ENCODE data around the gene ETF1. TPM values are rescaled to one million over a fixed set of nuclear protein-coding genes. Genes with fewer than 3 reads are reported as not detected.

Gene ETF1
- total RNA-seq, 2 donors from 2014 or later = 81.5 to 96.2 TPM

DNA sequence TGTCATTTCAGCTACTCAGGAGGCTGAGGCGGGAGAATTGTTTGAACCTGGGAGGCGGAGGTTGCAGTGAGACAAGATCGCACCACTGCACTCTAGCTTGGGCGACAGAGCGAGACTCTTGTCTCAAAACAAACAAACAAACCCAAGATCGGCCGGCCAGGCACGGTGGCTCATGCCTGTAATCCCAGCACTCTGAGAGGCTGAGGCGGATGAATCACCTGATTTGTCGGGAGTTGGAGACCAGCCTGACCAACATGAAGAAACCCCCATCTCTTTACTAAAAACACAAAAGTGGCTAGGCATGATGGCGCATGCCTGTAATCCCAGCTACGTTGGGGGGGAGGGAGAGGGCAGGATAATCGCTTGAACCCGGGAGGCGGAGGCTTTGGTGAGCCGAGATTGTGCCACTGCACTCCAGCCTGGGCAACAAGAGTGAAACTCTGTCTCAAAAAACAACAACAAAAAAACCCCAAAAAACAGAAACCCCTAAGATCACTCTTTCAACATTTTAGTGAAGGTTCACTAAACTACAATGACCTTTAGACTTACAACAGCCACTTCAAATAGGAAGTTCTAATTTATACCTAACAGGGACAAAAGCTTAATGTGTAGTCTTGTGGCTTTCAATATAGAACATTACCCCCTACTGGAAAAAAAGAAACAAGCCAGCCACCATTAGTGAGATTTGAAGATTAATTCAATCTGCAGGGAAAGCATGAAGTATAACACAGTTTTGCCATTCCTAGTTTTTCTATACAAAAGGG, 25.2 kb upstream of the ETF1 start:
- no peaks in the 10 kb centered on the region for H3K4me1 ChIP-seq
- no peak for DNase-seq
- H3K4me3 ChIP-seq = no peak overlapping the region
- H3K9me3 ChIP-seq = no peaks in the 10 kb centered on the region
- H3K9ac ChIP-seq (ENCODE audit: low read depth in 2 of 2, low read length in 2 of 2) = no peak overlapping the region
- H3K27me3 ChIP-seq = no peaks in the 10 kb centered on the region
- no peak overlapping the region for H3K27ac ChIP-seq
- TF ChIP-seq, protein P1, sequence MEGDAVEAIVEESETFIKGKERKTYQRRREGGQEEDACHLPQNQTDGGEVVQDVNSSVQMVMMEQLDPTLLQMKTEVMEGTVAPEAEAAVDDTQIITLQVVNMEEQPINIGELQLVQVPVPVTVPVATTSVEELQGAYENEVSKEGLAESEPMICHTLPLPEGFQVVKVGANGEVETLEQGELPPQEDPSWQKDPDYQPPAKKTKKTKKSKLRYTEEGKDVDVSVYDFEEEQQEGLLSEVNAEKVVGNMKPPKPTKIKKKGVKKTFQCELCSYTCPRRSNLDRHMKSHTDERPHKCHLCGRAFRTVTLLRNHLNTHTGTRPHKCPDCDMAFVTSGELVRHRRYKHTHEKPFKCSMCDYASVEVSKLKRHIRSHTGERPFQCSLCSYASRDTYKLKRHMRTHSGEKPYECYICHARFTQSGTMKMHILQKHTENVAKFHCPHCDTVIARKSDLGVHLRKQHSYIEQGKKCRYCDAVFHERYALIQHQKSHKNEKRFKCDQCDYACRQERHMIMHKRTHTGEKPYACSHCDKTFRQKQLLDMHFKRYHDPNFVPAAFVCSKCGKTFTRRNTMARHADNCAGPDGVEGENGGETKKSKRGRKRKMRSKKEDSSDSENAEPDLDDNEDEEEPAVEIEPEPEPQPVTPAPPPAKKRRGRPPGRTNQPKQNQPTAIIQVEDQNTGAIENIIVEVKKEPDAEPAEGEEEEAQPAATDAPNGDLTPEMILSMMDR (IDR thresholded peaks at IDR 0.05) = no peak
- peaks cover 34% of the 10 kb centered on the region for H3K36me3 ChIP-seq
- intact Hi-C loops (cut with DNase I) = no loop called here

- intact Hi-C loops (cut with DNase I) = no loop called here
- no peak for DNase-seq
- no peak overlapping the region for H3K27ac ChIP-seq
- H3K9ac ChIP-seq (ENCODE audit: low read depth in 2 of 2, low read length in 2 of 2) = no peak overlapping the region
- no peaks in the 10 kb centered on the region for H3K27me3 ChIP-seq
- H3K36me3 ChIP-seq = peaks cover 29% of the 10 kb centered on the region
- H3K4me1 ChIP-seq = no peaks in the 10 kb centered on the region
- no peak overlapping the region for H3K4me3 ChIP-seq
- TF ChIP-seq, protein P1 (IDR thresholded peaks at IDR 0.05) = no peak
- H3K9me3 ChIP-seq = no peaks in the 10 kb centered on the region
Measured at GRCh38 chr5:138566792-138567191, 23.8 kb upstream of the ETF1 start.

DNA sequence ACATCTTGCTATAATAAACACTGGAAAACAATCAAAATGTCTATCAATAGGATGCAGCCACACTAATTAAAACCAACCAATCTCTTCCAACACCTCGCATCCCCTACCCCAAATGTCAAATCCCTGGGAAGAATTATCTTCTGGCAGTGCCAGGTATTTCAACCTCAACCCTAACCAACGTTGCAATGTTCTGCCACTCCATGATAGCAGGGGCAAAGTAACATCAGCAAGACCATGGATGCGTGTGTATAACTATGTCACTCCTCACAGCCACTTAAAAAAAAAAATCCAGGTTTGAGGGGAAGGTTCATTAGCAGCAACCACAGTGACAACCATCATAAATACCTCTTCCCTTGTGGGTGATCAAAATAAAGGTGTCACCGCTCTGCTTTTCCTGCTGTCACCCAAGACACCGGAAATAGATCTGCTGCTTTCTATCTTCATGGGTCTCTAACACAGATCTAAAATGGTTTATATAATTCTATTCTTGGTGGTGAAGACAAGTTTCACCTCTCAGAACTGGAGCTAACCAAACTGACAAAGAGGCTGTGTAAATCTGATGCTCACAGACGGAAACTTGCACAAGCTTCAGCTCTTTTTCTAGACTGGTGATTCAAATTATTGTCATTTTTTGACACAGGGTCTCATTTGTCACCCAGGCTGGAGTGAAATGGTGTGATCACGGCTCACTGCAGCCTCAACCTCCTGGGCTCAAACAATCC, 22.2 kb upstream of the ETF1 start:
- H3K4me1 ChIP-seq = no peaks in the 10 kb centered on the region
- no peak overlapping the region for H3K27ac ChIP-seq
- no peak overlapping the region for H3K9ac ChIP-seq (ENCODE audit: low read depth in 2 of 2, low read length in 2 of 2)
- no peaks in the 10 kb centered on the region for H3K9me3 ChIP-seq
- H3K4me3 ChIP-seq = no peak overlapping the region
- H3K36me3 ChIP-seq = peaks cover 26% of the 10 kb centered on the region
- intact Hi-C loops (cut with DNase I) = no loop called here
- DNase-seq = no peak
- TF ChIP-seq, protein P1 (IDR thresholded peaks at IDR 0.05) = no peak
- no peaks in the 10 kb centered on the region for H3K27me3 ChIP-seq

- H3K36me3 ChIP-seq = peaks cover 30% of the 10 kb centered on the region
- no peak overlapping the region for H3K9ac ChIP-seq (ENCODE audit: low read depth in 2 of 2, low read length in 2 of 2)
- H3K27me3 ChIP-seq = no peaks in the 10 kb centered on the region
- H3K27ac ChIP-seq = no peak overlapping the region
- TF ChIP-seq, protein P1 (IDR thresholded peaks at IDR 0.05) = no peak
- intact Hi-C loops (cut with DNase I) = no loop called here
- H3K4me3 ChIP-seq = no peak overlapping the region
- H3K9me3 ChIP-seq = no peaks in the 10 kb centered on the region
- DNase-seq = no peak
- no peaks in the 10 kb centered on the region for H3K4me1 ChIP-seq
Measured at GRCh38 chr5:138564242-138564641, 21.2 kb upstream of the ETF1 start.

DNA sequence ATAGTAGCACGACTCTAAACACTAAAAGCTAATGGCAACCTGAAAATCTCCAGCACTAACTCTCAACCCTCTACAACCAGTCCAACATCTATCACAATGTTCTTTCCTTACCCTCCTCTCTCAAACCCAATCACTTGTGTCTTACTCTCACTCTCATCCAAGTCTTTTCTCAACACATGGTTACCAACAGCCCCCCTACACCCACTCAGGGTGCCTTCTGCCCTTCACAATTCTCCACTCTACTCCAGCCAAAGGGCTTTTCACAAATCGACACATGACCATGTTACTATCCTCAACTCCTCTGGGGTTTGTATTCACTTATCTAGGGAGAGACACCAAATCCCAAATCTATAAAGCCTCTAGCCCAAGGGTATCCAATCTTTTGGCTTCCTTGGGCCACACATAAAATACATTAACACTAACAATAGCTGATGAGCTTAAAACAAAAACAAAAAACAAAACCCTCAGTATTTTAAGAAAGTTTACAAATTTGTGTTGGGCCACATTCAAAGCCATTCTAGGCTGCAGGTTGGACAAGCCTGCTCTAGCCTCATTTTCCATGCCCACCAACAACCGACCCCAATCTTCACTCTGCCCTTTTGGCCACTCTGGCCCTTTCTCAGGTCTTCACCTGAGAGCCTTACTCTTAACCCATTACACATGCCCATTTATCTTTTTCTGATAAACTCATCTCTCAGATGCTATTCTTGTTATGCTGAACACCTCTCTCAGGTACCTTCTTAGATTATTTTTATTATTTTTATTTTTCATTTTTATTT, 20.5 kb upstream of the ETF1 start:
- intact Hi-C loops (cut with DNase I) = no loop called here
- DNase-seq = no peak
- TF ChIP-seq, protein P1 (IDR thresholded peaks at IDR 0.05) = no peak
- Histone ChIP-seq H3K4me1 (no peaks in the 10 kb centered on the region), H3K9ac (ENCODE audit: low read depth in 2 of 2, low read length in 2 of 2) (no peak overlapping the region), H3K36me3 (peaks cover 33% of the 10 kb centered on the region), H3K27ac (no peak overlapping the region), H3K27me3 (no peaks in the 10 kb centered on the region), H3K4me3 (no peak overlapping the region), H3K9me3 (no peaks in the 10 kb centered on the region)
